Heart left ventricle (tissue), 16 donors: Measurements from ENCODE around the gene FSTL4. TPM values are rescaled to one million over a fixed set of nuclear protein-coding genes. Genes with fewer than 3 reads are reported as not detected.
A peak's percentile ranks its signal among the peaks of the same experiment; 100 is the strongest.

Source experiments
- ATAC-seq, 4 donors: fragments of 200-7000 bp; cut with Tn5 transposase; one replicate each; pipeline ENCODE4 v1.9.1; 2020 to 2022; ENCODE audit warnings: moderate library complexity in 4 of 4, mild to moderate bottlenecking in 3 of 4, moderate number of reproducible peaks in 1 of 4
- DNase-seq, 5 donors: peaks; one replicate each; pipeline ENCODE4 v3.0.0-alpha.2; 2020
- H3K27ac ChIP-seq, 12 donors: fragments of 200-600 bp; sonication (generic) in 4 of 12; one replicate each; pipeline versions ENCODE4 v1.5.0 to v1.8.0; 2016 to 2022; ENCODE audit warnings: mild to moderate bottlenecking in 2 of 12
- H3K27me3 ChIP-seq, 9 donors: fragments of 200-600 bp; sonication (generic) in 2 of 9; one replicate each; pipeline versions ENCODE4 v1.5.1 to v1.8.0; 2016 to 2022; ENCODE audit warnings: mild to moderate bottlenecking in 3 of 9
- H3K36me3 ChIP-seq, 9 donors: fragments of 200-600 bp; sonication (generic) in 2 of 9; one replicate each; pipeline versions ENCODE4 v1.5.0 to v1.8.0; 2018 to 2022; ENCODE audit warnings: mild to moderate bottlenecking in 2 of 9
- H3K4me1 ChIP-seq, 12 donors: fragments of 200-600 bp; sonication (generic) in 4 of 12; one replicate each; pipeline versions ENCODE4 v1.5.0 to v1.8.0; 2016 to 2022; ENCODE audit warnings: mild to moderate bottlenecking in 3 of 12
- H3K4me3 ChIP-seq, 12 donors: fragments of 200-600 bp; sonication (generic) in 4 of 12; one replicate each; pipeline versions ENCODE4 v1.5.0 to v1.8.0; 2017 to 2022; ENCODE audit warnings: mild to moderate bottlenecking in 9 of 12, moderate library complexity in 4 of 12
- H3K9me3 ChIP-seq, 12 donors: fragments of 200-600 bp; sonication (generic) in 4 of 12; one replicate each; pipeline versions ENCODE4 v1.5.0 to v1.8.0; 2016 to 2022; ENCODE audit warnings: mild to moderate bottlenecking in 1 of 12
- POLR2A ChIP-seq, 2 donors: fragments of 450-650 bp; IDR thresholded peaks; one replicate each; pipeline ENCODE4 v1.6.1; 2017; ENCODE audit warnings: antibody characterized with exemption in 2 of 2, mild to moderate bottlenecking in 2 of 2, moderate library complexity in 2 of 2
- WGBS, 4 donors: extraction: QIAGEN DNeasy Blood & Tissue Kit in 2 of 4; methylation state at CpG; one replicate each; pipeline versions ENCODE4 v1.1.5 to v1.1.7; 2013 to 2018; 5-methylcytosine and 5-hydroxymethylcytosine counted together
- intact Hi-C, 10 donors: fragments of 100-400 bp; cut with DNase I; formaldehyde crosslinking; loops; one replicate each; pipeline versions ENCODE4 v1.11.1 to v1.14.2; 2022
- polyA plus RNA-seq, 2 donors: library from polyadenylated mRNA; stranded (reverse); fragments of 200-250 nt; gene quantifications; one replicate each; pipeline ENCODE4 v1.2.3, GENCODE V29; 2013
- total RNA-seq, 9 donors: library from RNA; depleted of rRNA in 2 of 9; stranded (reverse); fragments of >200 nt in 2 of 9; fragmentation: NEBNext Ultra II Directional in 3 of 9; extraction: Animal tissue kit (Norgen Biotek cat#: 25700) in 3 of 9; gene quantifications; one replicate each; pipeline versions ENCODE4 v1.1.0 to v1.2.4, GENCODE V29; 2016 to 2023
- TF ChIP-seq, protein P1 (sequence below), 12 donors: fragments of 200-600 bp; sonication (generic) in 4 of 12; IDR thresholded peaks; one replicate each; pipeline versions ENCODE4 v1.5.0 to v1.8.0; 2018 to 2022; ENCODE audit warnings: antibody characterized with exemption in 12 of 12, mild to moderate bottlenecking in 5 of 12
- donor health status: ischemic (EF 13 %, LVEDD 7.1; RV severe dilation, severe dysfunction).
- donor health status: healthy with polysubstance abuse.
- donor health status: DM: no; HTN: yes; CAD: no.
- donor health status: DM: no; HTN: no; CAD: no.
- donor health status: ischemic (EF 25% LVEDD 6.9; RV normal size, moderate dysfunction).
- donor health status: ischemic (EF 25% LVEDD 5.7; RV mildly dilated, moderate dysfunction).
- donor health status: healthy.
- donor health status: DM: yes; HTN: yes; CAD: no.
- donor health status: ischemic (EF 35%, LVEDD 5.7; RV mildly dilated, moderate dysfunction).
- donor health status: nonischemic (EF 11% LVEDD 7.7; RV severe dilation, severe dysfunction).
- donor health status: DM: yes; HTN: yes; CAD: no.
- donor health status: PGD.
- donor health status: ischemic (EF 29% LVEDD 5.4; RV normal size, mild dysfunction).
- donor health status: nonischemic (EF 23%, LVEDD 6.1; RV moderate dilation, normal function).

Gene FSTL4
- total and polyA plus RNA-seq, 11 donors: 0.01 to 0.39 (median 0.17) TPM; not detected in 6

- no peaks in the 10 kb centered on the region for H3K9me3 ChIP-seq
- WGBS, 4 donors: 55 to 70% (median 64%) methylated on average over 1 to 5 of the region's 5 CpGs
- no peak overlapping the region for H3K27ac ChIP-seq
- H3K27me3 ChIP-seq: peaks cover 0 to 17% (median 0%) of the 10 kb centered on the region in 9 donors
- DNase-seq (no peak), ATAC-seq (no peak)
- no peak for TF ChIP-seq POLR2A (IDR thresholded peaks at IDR 0.05)
- TF ChIP-seq, protein P1, sequence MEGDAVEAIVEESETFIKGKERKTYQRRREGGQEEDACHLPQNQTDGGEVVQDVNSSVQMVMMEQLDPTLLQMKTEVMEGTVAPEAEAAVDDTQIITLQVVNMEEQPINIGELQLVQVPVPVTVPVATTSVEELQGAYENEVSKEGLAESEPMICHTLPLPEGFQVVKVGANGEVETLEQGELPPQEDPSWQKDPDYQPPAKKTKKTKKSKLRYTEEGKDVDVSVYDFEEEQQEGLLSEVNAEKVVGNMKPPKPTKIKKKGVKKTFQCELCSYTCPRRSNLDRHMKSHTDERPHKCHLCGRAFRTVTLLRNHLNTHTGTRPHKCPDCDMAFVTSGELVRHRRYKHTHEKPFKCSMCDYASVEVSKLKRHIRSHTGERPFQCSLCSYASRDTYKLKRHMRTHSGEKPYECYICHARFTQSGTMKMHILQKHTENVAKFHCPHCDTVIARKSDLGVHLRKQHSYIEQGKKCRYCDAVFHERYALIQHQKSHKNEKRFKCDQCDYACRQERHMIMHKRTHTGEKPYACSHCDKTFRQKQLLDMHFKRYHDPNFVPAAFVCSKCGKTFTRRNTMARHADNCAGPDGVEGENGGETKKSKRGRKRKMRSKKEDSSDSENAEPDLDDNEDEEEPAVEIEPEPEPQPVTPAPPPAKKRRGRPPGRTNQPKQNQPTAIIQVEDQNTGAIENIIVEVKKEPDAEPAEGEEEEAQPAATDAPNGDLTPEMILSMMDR (IDR thresholded peaks at IDR 0.05): no peak
- no peaks in the 10 kb centered on the region for H3K4me1 ChIP-seq
- intact Hi-C loops: no loop called here
- H3K36me3 ChIP-seq: no peaks in the 10 kb centered on the region
- H3K4me3 ChIP-seq: no peak overlapping the region
These were observed 52.4 kb downstream of the FSTL4 start for GRCh38 chr5:133559960-133560359.

DNA sequence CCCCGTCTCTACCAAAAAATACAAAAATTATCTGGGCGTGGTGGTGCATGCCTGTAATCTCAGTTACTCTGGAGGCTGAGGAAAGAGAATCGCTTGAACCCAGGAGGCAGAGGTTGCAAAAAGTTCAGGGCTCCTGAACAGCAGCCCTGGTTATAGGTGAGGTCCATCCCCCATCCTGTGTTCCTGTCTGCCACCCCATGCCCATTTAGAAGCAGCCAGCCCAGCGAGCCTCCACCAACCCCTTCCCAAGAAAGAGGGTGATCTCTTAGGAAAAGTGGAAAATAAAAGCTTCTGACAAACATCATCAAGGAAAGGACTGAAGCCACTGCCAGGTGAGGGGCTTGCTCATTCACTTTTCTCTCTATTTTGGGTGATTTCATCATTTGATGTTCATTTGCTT, 55.8 kb downstream of the FSTL4 start:
- 58 to 86% (median 70%) methylated on average over 4 of the region's 4 CpGs for WGBS, 4 donors
- H3K27me3 ChIP-seq: peaks cover 0 to 25% (median 2%) of the 10 kb centered on the region in 9 donors

DNA sequence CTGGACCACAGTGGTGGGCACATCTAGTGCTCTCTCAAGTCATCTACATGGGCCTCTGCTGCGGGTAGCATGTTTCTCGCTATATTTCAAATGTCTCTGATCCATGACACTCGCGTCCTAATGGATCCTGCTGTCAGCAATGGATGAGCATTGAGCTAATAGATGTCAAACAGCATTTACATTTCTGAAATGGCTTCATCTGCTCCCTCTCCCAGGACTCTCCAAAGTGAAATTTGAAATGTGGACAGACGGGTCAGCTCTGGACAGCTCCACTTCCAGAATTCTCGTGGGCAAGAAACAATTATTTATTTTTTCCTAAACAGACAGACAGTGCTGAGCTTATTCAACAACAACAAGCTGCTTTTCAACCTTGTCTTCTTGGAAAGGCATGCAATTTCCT, 58.1 kb downstream of the FSTL4 start:
- TF ChIP-seq, protein P1 (IDR thresholded peaks at IDR 0.05): no peak
- no peak for TF ChIP-seq POLR2A (IDR thresholded peaks at IDR 0.05)
- WGBS, 4 donors: 70 to 79% (median 72%) methylated on average over 6 of the region's 6 CpGs
- ATAC-seq (no peak), DNase-seq (no peak)
- H3K36me3 ChIP-seq: no peaks in the 10 kb centered on the region
- no peak overlapping the region for H3K27ac ChIP-seq
- H3K27me3 ChIP-seq: peaks cover 0 to 31% (median 0%) of the 10 kb centered on the region in 9 donors
- intact Hi-C loops: loop anchor here in 1 of 10 donors (5.0 kb wide), 1 partner anchor 313 kb away; no protein-coding TSS in a partner anchor
- no peaks in the 10 kb centered on the region for H3K9me3 ChIP-seq
- H3K4me1 ChIP-seq: no peaks in the 10 kb centered on the region
- no peak overlapping the region for H3K4me3 ChIP-seq

More for the DNA sequence above, 55.8 kb downstream of the FSTL4 start:
- no peak for TF ChIP-seq POLR2A (IDR thresholded peaks at IDR 0.05)
- TF ChIP-seq, protein P1 (IDR thresholded peaks at IDR 0.05): no peak
- no peaks in the 10 kb centered on the region for H3K36me3 ChIP-seq
- H3K4me3 ChIP-seq: no peak overlapping the region
- no peak for DNase-seq
- ATAC-seq: no peak
- intact Hi-C loops: no loop called here
- no peaks in the 10 kb centered on the region for H3K9me3 ChIP-seq
- H3K4me1 ChIP-seq: no peaks in the 10 kb centered on the region
- no peak overlapping the region for H3K27ac ChIP-seq

DNA sequence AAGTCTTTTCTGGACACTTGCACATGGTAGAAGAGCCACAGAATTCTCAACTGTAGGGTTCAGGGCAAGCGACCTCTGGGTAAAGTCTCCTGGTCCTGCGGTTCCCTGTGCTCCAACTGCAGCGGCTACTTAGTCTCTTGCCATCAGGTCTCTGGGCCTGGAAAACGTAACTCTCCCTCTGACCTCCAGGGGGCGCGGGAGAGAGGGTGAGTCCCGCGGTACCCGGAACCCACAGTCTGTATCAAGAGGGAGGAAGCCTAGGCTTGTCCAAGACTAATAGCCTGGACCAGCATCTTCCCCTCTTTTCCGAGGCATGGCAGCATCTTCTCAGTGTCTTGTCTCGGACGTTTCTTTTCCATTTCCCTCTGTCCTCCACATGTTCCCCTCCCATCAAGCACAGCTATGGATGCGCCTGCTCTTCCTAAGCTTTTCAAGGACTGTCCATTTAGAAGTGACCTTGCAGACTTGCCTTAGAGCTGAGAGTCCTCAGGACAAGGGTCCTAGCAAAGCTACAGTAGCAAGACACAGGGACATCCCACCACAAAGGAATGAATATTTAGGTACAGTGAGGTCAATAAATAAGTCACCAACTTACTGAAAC, 59.3 kb downstream of the FSTL4 start:
- intact Hi-C loops: loop anchor here in 2 of 10 donors (2.0 to 5.0 kb wide), 2 partner anchors 314 to 316 kb away; no protein-coding TSS in a partner anchor
- Histone ChIP-seq H3K4me3 (no peak overlapping the region), H3K27ac (no peak overlapping the region), H3K9me3 (no peaks in the 10 kb centered on the region), H3K27me3 (peaks cover 0 to 27% (median 0%) of the 10 kb centered on the region in 9 donors), H3K36me3 (no peaks in the 10 kb centered on the region), H3K4me1 (no peaks in the 10 kb centered on the region)
- DNase-seq (peak in 1 of 5 donors; percentile 69), ATAC-seq (no peak)
- WGBS, 4 donors: 20 to 30% (median 28%) methylated on average over 13 of the region's 13 CpGs
- no peak for TF ChIP-seq POLR2A (IDR thresholded peaks at IDR 0.05)
- TF ChIP-seq, protein P1 (IDR thresholded peaks at IDR 0.05): peak; percentile 29 to 70 (median 53)
